CD4-positive, alpha-beta T cell treated with Interleukin-1 beta for 1 hour (primary cell): ENCODE measurements around the gene PSTPIP1.
A peak's percentile ranks its signal among the peaks of the same experiment; 100 is the strongest.
"Not testable (repeated sequence)": the region's sequence is repeated elsewhere in the genome, so short reads cannot be mapped to it uniquely, and the experiment has no call there.

Source experiments
- DNase-seq, 2 donors: peaks; one replicate each; pipeline ENCODE4 v3.0.0-alpha.2; 2020 to 2022

The PSTPIP1 gene

DNA sequence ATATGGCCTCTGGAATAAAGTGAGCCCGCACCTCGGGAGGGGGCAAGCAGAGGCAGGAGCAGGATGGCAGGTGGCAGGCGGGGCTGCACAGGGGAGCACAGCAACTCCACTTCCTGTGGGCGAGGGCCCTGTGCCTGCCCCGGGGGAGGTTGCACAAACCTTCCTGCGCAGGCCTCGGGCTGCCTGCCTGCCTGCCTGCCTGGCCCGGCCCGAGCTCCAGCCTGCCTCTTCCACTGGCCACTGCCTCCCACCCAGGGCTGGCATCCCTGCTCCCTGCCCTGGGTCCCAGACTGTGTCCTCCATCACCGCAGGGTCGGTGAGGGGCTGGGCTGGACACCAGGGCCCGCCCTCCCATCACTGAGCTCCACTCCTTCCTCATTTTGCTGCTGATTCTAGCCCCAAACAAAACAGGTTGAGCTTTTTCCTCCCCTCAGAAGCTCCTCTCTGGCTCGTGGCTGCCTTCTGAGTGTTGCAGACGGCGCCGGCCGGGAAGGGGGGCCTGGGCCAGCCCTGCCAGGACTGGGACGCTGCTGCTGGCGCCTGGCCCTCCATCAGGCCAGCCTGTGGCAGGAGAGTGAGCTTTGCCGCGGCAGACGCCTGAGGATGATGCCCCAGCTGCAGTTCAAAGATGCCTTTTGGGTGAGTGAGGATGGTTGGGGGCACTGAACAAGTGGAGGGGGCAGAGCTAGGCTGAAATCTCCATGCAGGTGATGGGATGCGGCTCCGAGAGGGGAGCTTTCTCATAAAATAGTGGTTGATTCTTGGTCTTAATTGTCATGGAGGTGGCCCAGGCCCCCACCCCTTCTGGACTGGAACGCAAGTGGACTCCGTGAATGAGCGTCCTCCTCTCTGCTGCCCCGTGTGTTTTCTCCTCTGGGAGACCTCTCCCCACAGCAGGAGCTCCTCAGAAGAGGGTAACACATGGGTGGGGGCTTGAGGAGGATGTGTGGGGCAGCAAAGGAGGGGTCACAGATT, at the start of gene PSTPIP1:
Gene PSTPIP1 (plus strand): TSS at position 156 of the 975 bp plus-strand sequence. CDS start 448 bp downstream, at position 604.
- peak; percentile 63 to 64 for DNase-seq

DNA sequence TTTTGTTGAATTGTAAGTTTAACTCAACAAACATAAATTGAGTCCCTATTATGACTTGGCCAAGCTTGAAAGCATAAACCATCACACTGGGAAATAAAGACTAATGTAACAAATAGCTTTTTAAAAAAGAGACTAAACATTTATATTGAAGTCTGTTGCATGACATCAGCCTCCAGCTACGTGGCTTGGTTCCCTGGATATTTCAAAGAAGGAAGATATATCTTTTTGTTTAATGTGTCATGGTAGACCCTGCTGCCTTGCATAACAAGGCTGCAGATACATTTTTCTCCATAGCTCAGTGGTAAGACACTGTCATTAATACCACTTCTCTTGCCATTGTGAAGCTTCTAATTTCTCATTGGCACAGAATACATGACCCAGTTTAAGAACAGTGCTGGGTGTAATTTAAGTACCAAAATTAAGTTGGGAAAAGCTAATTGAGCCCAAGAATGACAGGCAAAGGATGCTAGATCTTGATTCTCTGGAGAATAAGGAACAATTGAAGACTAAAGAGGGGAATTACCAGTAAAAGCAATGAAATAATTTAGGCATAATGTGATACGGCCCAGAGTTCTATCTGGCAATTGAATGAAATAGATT, 49.3 kb upstream of the PSTPIP1 start:
- no peak for DNase-seq

DNA sequence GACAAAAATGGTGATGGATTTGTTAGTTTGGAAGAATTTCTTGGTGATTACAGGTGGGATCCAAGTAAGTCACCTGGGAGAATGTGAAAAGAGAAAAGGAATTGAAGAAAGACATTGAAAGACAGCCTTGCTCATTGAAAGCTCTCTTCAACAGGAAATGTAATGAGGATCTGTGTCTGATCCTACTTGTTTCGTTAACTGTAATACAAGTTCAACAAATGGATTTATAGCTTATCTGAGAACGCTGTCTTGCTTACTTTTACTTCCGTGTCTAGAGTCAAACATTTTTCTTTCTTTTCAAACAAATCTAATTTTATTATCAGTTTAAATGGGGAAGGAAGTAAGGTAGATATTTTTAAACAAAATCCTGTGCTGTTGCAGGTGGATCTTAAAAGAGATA, 47.5 kb upstream of the PSTPIP1 start:
- DNase-seq: no peak

DNA sequence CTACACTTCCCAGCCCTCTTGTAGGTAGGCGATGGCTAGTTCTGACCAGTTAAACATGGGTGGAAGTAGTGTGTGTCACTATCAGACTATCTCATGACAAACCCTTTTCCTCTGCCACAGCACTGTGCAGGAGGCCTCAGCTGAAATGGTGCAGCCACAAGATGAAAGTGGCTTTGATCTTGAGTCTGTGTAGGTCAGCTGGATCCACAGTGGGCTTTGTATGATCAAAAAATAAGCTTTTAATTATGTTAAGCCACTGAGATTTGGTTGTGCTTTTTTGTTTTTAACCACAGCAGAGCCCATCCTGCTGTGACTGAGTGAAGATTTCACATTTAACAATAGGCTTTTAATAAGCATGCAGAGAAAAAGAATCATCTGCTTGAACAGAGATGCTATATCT, 43.7 kb upstream of the PSTPIP1 start:
- no peak for DNase-seq

DNA sequence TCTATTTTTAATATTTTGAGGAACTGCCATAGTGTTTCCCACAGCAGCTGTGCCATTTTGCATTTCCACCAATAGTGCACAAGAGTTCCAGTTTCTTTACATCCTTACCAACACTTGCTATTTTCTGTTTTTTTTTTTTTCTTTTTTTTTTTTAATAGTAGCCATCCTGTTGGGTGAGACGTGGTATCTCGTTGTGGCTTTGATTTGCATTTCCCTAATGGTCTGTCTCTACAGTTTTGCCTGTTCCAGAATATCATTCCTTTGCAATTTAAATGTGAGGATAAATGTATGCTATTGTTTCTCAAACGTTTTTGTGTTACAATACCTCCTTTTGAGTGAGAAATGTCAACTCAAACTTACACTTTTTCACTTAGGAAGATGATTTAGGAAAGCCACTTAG, 41.0 kb upstream of the PSTPIP1 start:
- DNase-seq: no peak

DNA sequence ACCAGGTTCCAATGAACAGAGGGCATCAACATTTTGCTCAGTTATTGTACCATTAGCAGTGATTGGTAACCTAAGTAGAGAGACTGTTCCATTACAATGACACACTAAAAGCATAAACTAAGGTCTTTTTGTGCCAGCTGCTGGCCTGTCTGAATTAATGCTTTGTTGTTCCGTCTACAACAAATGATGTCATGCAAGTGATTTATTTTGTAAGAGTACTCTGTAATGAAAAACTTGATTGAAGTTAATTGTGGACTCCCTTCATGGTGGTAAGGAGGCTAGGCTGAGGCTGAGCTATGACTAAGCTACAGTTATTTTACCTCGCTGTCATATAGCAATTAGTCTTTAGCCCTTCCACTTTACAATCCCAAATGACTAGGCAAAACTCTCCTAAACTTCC, 40.2 kb upstream of the PSTPIP1 start:
- DNase-seq: no peak

DNA sequence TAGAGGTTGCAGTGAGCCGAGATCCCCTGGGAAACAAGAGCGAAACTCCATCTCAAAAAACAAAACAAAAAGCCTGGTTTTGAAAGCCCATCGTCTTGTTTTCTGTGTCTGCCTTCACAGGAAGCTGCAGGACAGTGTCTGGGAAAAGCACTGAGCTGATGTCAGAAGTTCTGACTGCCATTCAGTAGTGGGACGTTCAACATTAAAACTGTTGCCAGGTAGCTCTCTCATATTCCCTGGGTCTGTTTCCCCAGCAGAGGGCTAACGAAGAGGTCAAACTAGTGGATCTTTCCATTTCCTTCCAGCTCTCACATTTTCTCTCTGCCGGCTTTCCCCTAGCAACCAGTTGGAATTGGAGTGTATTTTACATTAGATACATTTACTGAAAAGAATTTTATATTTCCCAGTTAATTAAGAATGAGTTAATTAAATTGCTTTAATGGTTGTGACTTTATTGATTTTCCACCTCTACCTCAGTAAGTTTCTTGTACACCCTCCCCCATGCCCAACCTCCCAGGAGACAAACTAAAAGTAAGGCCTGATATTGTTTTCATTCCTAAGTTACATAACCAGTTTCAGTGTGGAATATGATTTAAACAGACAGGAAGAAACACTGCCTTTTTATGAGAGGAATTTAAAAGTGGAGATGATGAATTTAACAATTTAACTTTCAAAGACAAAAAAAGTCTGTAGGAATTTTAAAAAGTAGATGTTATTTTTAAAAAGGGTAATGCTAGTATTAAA, 33.5 kb upstream of the PSTPIP1 start:
- DNase-seq: no peak

DNA sequence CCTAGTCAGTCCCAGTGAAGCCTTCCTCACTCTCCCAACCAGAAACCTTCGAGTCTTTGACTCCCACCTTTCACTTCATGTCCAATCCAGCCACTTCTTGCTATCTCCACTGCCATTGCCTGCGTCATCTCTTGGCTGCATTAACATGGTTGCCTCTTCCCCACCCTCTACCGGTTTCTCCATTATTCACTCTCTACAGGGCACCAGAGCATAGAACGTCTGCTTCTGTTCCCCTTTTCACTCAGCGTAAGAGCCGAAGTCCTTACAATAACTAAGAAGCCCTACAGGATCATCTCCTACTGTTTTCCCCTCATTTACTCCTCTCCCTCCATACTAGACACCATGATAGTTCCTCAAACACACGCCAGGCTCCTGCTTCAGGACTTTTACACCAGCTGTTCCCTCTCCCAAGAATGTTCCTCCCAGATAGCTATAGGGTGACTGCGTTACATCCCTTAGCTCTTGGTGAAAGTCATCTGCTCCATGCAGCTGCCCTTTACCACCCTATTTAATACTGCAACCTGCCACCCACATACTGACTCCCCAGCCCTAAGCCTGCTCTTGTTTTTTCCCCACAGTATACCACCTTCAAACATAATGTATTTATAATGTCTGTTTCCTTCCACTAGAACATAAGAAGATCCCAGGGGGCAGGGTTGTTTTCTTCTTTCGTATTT, 32.5 kb upstream of the PSTPIP1 start:
- no peak for DNase-seq

DNA sequence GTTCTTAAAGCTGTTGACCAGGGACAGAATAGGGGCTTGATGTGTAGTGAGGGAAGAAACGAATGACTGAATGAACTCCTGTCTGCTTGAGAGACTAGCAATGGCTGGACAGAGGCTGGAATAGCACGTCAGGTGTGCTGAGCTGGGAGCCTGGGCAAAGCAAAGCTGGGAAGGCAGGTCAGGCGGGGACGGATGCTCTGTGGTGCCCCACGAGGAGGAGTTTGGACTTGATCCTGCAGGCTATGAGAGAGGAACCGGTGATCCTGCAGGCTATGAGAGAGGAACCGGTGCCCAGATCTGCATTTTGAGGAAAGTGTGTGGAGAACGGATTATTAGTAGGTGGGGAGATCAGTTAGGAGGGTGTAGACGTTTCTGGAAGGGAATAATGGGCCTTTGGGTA, 31.3 kb upstream of the PSTPIP1 start:
- DNase-seq: no peak

DNA sequence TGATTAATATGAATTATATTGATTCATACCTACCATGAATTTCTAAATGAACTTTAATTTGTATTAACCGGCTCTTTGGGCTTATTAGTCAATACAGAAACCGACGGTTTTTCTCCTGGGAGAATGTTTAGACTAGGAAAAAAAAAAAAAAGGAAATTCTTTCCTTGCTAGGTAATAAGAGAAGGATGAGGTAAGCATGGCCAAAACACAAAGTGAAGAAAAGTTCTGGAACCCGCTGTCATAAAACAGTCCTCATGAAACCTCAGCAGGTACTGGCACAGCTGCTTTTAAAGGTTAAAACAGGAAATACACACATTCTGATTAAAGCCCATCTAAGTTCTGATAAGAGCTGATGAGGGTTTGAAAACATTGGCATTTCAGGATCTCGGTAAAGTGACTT, 30.8 kb upstream of the PSTPIP1 start:
- no peak for DNase-seq

DNA sequence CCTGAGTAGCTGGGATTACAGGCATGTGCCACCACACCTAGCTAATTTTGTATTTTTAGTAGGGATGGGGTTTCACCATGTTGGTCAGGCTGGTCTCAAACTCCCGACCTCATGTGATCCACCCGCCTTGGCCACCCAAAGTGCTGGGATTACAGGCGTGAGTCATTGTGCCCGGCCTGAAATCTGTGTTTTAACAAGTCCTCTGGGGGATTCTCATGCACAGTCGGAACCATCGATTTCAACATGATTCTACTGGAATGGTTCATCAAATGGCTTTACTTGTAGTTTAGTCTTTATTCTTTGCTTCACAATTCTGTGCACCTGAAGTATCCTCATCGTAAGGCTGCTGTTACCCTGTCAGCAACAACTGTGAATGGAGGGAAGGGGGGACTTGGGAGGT, 28.9 kb upstream of the PSTPIP1 start:
- not testable (repeated sequence) for DNase-seq

DNA sequence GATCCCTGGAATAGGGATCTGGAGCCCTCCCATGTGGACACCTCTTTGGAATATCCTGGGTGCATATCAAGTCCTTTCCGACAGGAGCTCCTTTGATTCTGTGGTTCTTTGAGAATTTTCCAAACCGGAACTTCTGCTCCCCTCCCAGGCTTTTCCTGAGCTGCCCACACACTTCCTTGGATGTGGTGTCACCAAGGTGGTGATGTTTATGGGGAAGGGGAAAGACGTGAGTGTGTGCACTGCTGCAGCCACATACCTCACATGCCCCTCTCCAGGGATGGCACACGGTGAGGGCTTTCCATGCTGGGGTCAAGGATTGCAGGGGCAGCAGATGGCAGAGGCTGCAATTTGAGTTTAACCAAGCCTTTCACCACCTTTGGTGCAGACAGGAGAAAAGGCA, 27.9 kb upstream of the PSTPIP1 start:
- no peak for DNase-seq

DNA sequence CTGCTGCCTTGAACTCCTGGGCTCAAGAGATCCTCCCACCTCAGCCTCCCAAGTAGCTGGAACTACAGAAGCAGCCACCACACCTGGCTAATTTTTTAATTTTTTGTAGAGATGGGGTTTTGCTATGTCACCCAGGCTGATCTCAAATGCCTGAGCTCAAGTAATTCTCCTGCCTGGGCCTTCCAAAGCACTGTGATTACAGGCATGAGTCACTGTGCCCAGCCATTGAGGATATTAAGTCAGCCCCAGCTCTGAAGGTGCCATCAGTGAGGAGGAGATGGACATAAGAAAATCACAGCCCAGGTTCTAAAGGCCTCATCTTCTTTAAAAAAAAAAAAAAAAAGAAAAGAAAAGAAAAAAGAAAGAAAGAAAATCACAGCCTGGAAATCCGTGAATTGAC, 26.6 kb upstream of the PSTPIP1 start:
- no peak for DNase-seq

DNA sequence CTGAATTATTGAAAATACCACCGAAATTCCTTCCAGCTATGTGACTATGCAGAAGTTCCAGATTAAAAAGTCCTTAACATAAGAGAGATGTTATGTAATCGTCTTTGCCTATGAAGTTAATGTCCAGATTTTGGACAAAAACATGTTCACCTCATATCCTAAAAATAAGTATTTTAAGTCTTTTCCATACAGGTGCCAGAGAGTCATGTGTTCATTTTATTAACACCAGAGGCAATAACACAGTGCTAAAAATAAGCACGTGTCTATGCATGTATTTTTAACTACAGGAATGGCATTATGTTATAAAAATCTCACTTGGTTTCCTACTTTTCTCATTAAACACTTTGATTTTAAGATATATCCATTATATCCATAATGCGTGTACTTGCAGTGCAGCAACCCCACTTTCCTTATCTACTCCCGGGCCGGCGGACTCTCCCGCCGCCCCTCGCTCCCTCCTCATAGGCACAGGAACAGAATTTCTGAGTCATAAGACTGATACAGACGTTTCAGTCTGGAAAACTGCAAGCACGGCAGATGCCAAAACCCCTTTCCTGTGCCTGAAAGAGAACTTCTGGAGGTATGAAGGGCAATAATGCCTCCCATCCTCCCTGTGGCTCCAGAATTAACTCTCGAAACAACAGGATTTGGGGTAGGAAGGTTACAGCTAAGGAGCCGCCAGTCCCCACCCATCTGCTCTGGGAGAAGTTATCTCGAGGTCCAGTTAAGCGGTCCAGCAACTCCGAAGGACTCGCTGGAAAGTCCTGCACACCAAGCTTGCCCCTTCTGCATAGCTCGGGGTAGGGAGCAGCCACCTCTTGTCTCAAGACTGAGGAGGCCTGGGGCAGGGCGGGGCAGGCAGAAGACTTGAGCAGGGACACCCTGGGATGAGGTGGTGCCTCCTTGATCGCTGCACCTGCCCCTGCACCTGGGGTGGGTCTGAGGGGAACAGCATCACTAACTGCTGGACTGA, 22.3 kb upstream of the PSTPIP1 start:
- no peak for DNase-seq

DNA sequence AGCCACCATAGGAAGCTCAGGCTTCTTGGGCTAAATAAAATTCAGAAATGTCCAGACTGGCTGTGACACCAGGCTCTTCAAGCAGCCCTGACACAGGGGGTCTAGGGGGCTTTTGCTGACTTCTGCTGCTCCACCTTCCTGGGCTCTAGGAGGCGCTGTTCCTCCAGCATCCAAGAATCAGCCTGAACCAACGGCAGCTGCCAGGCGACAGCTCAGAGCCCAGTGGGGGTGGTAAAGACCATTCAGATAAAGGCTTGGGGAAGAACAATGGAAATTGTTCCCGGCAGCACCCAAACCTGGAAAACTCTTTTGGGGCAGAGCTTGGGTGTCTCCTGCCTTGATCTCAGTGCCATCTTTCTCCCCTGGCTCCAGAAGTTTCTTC, 21.6 kb upstream of the PSTPIP1 start:
- peak; percentile 66 to 71 for DNase-seq

DNA sequence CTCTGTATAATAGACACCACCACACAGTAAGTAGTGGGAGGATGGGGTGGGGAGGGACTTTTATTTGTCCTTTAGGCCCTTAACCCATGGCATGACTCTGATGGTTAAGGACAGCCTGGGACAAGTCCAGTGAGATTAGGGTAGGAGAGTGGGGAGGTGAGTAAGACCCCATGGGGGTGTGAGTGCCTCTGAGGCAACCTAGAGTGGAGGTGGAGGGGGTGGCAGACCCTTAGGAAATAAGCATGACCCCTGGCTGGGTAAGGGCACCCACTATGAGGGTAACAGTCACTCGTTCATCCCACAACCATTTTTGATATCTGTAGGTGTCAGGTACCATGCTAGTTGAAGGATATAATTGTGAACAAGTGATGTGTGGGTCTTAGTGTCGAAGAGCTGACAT, 21.0 kb upstream of the PSTPIP1 start:
- no peak for DNase-seq

DNA sequence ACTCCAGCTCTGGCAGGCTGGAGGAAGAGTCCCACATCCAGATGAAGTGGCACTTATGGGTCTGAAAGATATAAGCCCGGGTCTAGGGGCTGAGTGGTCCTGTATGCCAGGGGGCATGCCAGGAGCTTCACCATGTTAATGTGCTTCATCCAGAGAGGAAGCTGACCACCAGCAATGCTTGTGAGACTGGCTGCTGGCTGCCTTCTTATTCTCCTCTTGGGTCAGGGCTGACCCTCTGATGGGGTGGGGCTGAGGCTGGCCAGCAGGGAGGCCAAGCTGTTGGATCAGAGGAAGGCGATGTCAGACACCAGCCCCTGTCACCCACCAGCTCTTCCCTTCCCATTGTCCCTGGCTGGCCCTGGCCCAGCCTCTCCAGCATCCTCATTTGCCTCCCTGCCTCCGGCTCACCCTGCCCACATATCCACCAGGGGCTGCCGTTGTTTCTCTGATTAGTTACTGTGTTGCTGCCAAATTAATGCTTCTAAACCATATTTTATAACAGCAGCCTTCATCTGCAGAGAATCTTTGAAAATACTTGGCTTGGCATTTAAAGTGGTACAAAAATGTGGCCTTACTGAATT, 20.4 kb upstream of the PSTPIP1 start:
- no peak for DNase-seq

DNA sequence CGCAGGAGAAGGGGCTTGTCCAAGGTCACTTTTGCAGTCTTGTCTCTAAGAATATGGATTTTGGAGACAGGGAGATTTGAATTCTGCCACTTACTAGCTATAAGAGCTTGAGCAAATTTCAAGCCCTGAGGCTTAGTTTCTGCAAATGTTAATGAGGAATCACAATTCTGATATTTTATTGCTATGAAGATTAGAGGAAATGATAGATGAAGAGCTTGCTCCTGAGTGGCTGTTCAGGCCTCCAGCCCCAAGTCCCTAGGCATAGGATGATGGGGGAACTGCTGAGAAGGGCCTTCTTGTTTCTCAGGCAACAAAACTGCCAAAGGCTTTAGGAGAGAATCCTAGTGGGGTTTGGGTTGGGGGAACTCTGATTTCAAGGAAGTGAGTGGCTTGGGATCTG, 18.8 kb upstream of the PSTPIP1 start:
- no peak for DNase-seq

DNA sequence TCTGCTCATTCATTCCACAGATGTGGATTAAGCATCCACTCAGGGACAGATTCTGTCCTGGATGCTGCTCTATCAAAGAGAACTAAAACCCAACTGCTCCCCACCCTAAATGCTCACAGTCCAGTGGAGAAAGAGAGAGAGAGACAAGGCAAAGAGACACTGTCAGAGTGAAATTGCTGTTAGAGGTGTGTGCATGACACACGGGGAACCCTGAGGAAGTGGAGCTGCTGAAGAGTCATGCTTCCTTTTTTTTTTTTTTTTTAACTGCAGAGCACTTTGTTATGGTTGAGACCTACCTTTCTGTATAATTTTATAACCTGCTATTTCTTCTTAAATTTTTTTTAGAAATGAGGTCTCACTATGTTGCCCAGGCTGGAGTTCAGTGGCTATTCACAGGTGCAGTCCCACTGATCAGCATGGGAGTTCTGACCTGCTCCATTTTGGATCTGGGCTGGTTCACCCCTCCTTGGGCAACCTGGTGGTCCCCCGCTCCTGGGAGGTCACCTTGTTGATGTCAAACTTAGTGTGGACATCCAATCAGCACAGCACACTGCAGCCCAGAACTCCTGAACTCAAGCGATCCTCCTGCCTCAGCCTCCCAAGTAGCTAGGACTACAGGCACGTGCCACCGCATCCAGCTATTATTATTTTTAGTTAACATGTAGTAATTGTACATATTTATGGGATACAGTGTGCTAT, 18.2 kb upstream of the PSTPIP1 start:
- no peak for DNase-seq

DNA sequence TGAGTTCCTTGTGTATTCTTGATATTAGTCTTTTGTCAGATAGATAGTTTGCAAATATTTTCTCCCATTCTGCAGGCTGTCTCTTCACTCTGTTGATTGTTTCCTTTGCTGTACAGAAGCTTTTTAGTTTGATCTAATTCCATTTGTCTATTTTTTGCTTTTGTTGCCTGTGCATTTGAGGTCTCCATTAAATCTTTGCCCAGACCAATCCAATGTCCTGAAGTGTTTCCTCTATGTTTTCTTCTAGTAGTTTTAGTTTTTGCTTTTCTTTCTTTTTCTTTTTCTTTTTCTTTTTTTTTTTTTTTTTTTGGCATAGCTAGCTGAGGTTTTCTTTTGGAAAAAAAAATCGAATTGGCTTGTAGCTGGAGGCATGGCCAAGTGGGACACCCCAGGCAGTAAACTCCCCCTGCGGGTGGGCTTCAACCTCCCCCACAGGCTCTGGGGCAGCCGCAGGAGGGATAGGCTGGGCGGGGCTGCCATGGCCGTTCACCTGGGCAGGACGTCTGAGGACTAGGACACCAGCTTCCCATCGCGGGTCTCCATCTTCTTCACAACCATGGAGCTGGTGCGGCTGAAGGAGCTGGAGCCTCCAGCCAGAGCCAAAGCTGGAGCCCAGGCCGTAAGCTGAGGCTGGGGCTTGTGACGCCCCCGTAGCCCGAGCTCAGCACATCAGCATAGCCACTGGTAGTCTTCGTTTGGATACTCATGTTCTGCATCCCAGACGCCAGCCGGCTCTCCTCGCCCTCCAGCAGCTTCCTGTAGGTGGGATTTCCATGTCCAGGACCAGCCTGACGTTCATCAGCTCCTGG, 16.2 kb upstream of the PSTPIP1 start:
- DNase-seq: no peak
